HepG2 (cell line): ENCODE measurements around the gene ATP7A. TPM values are rescaled to one million over a fixed set of nuclear protein-coding genes. Genes with fewer than 3 reads are reported as not detected.

Source experiments
- ELF1 ChIP-seq: sonication (generic); formaldehyde crosslinking; IDR thresholded peaks from 2 replicates; pipeline ENCODE4 v1.4.0; 2020; ENCODE audit warnings: missing genetic modification reagents
- HES4 ChIP-seq: sonication (generic); formaldehyde crosslinking; IDR thresholded peaks from 2 replicates; pipeline ENCODE4 v1.9.0; 2021; ENCODE audit warnings: mild to moderate bottlenecking, missing genetic modification reagents, borderline replicate concordance
- HOXA7 ChIP-seq: sonication (generic); formaldehyde crosslinking; IDR thresholded peaks from 2 replicates; pipeline ENCODE4 v1.8.1; 2022; ENCODE audit warnings: mild to moderate bottlenecking, missing genetic modification reagents, moderate library complexity
- ISX ChIP-seq: sonication (generic); formaldehyde crosslinking; conservative IDR thresholded peaks from 2 replicates; pipeline ENCODE4 v1.5.0; 2020; ENCODE audit warnings: missing genetic modification reagents
- PHF21A ChIP-seq: sonication (generic); formaldehyde crosslinking; IDR thresholded peaks from 2 replicates; pipeline ENCODE4 v1.5.0; 2020; ENCODE audit warnings: mild to moderate bottlenecking, missing genetic modification reagents
- RAD21 ChIP-seq: fragments of 450-650 bp; formaldehyde crosslinking; IDR thresholded peaks from 2 replicates; pipeline ENCODE4 v1.5.0; 2020; ENCODE audit warnings: mild to moderate bottlenecking
- THAP11 ChIP-seq: IDR thresholded peaks from 2 replicates; pipeline ENCODE4 v1.6.1; 2016; ENCODE audit warnings: missing biosample characterization, missing genetic modification reagents
- ZNF33B ChIP-seq: sonication (generic); formaldehyde crosslinking; IDR thresholded peaks from 2 replicates; pipeline ENCODE4 v1.5.1; 2020; ENCODE audit warnings: mild to moderate bottlenecking, missing genetic modification reagents
- ZNF354B ChIP-seq: sonication (generic); formaldehyde crosslinking; IDR thresholded peaks from 2 replicates; pipeline ENCODE4 v1.8.0; 2022; ENCODE audit warnings: mild to moderate bottlenecking, missing genetic modification reagents
- ZNF510 ChIP-seq: sonication (generic); formaldehyde crosslinking; IDR thresholded peaks from 2 replicates; pipeline ENCODE4 v1.4.0; 2020; ENCODE audit warnings: low read depth, mild to moderate bottlenecking, missing genetic modification reagents
- ZNF530 ChIP-seq: sonication (generic); formaldehyde crosslinking; IDR thresholded peaks from 2 replicates; pipeline ENCODE4 v1.5.0; 2020; ENCODE audit warnings: low read depth, mild to moderate bottlenecking, missing genetic modification reagents
- ZNF556 ChIP-seq: sonication (generic); formaldehyde crosslinking; IDR thresholded peaks from 2 replicates; pipeline ENCODE4 v1.4.0; 2020; ENCODE audit warnings: mild to moderate bottlenecking, missing genetic modification reagents, borderline replicate concordance
- ZNF674 ChIP-seq: sonication (generic); formaldehyde crosslinking; IDR thresholded peaks from 2 replicates; pipeline ENCODE4 v1.5.0; 2020; ENCODE audit warnings: low read depth, mild to moderate bottlenecking, missing genetic modification reagents
- ZNF749 ChIP-seq: sonication (generic); formaldehyde crosslinking; IDR thresholded peaks from 2 replicates; pipeline ENCODE4 v1.8.0; 2022; ENCODE audit warnings: mild to moderate bottlenecking, missing genetic modification reagents, moderate library complexity, borderline replicate concordance
- ZSCAN21 ChIP-seq: sonication (generic); formaldehyde crosslinking; IDR thresholded peaks from 2 replicates; pipeline ENCODE4 v1.8.0; 2022; ENCODE audit warnings: mild to moderate bottlenecking, missing genetic modification reagents, moderate library complexity, borderline replicate concordance
- polyA plus RNA-seq, 8 experiments: library from polyadenylated mRNA; depleted of rRNA in 3 of 8; stranded (reverse) in 7 of 8; unstranded in 1 of 8; fragments of >200 nt; fragmentation: Illumina TruSeq in 4 of 8; extraction: Trizol in 4 of 8; gene quantifications; 2 replicates each; pipeline versions ENCODE4 v1.2.1 to v1.2.3, GENCODE V29; 2011 to 2016; ENCODE audit warnings: low read depth in 4 of 8, missing spikeins in 1 of 8, mixed read lengths in 1 of 8; ENCODE audit not compliant: insufficient read depth in 1 of 8
- total RNA-seq, 5 experiments: library from RNA; depleted of rRNA; stranded (reverse); fragments of >200 nt; fragmentation: Illumina TruSeq; extraction: Trizol; gene quantifications; 2 replicates each; pipeline ENCODE4 v1.2.3, GENCODE V29; 2016; ENCODE audit warnings: low read depth in 1 of 5
- TF ChIP-seq, protein P1 (sequence below): IDR thresholded peaks from 2 replicates; pipeline ENCODE4 v1.6.1; 2016
- TF ChIP-seq, protein P2 (sequence below): sonication (generic); formaldehyde crosslinking; IDR thresholded peaks from 2 replicates; pipeline ENCODE4 v1.4.0; 2020; ENCODE audit warnings: mild to moderate bottlenecking, missing genetic modification reagents
- TF ChIP-seq, protein P3 (sequence below): sonication (generic); formaldehyde crosslinking; IDR thresholded peaks from 2 replicates; pipeline ENCODE4 v1.5.0; 2020; ENCODE audit warnings: mild to moderate bottlenecking, missing genetic modification reagents

ATP7A gene
- total and polyA plus RNA-seq, 2 of the 13 experiments (the other 11 are each of a cell fraction or from before 2014, with no cell fraction given): 1.7 to 4.7 TPM

DNA sequence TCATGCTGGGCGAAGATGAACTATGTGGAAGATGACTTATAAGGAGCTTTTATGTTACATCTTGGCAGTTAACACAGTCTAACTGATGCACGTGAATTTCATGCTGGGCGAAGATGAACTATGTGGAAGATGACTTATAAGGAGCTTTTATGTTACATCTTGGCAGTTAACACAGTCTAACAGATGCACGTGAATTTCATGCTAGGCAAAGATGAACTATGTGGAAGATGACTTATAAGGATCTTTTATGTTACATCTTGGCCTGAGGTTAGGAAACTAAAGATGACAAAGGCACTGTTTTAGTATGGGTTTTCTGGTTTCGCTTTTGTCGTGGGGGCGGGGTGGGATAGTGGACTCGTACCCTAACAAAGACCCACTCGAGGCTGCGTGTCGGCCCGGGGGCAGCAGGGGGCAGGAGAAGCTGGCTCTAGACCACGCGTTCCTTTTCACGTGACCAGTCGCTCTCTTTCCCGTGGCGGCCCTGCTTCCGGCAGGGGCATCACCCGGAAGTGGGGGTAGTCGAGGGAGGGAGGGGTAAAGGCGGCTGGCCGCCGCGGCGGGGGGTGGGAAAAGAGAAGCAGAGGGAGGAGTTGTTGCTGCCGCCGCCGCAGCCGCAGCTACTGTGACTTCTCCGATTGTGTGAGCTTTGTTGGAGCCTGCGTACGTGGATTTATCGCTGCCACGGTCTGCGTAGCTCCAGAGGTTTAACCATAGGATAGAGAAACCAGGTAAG is at the start of gene ATP7A (continued):
- TF ChIP-seq ZNF33B (CRISPR knock-in tag) (no peak), RAD21 (CRISPR knock-in tag) (peak; percentile 41; the same call in 1 of the 2 replicates), THAP11 (CRISPR knock-in tag) (peak; percentile 79), ELF1 (CRISPR knock-in tag) (peak; percentile 89), ZNF510 (no peak), PHF21A (CRISPR knock-in tag) (no peak), ZSCAN21 (CRISPR knock-in tag) (no peak), ZNF556 (CRISPR knock-in tag) (no peak), ZNF749 (no peak), HES4 (no peak), HOXA7 (CRISPR knock-in tag) (no peak), ZNF674 (CRISPR knock-in tag) (no peak), ISX (no peak), ZNF354B (CRISPR knock-in tag) (no peak), ZNF530 (no peak)
- TF ChIP-seq, protein P1, sequence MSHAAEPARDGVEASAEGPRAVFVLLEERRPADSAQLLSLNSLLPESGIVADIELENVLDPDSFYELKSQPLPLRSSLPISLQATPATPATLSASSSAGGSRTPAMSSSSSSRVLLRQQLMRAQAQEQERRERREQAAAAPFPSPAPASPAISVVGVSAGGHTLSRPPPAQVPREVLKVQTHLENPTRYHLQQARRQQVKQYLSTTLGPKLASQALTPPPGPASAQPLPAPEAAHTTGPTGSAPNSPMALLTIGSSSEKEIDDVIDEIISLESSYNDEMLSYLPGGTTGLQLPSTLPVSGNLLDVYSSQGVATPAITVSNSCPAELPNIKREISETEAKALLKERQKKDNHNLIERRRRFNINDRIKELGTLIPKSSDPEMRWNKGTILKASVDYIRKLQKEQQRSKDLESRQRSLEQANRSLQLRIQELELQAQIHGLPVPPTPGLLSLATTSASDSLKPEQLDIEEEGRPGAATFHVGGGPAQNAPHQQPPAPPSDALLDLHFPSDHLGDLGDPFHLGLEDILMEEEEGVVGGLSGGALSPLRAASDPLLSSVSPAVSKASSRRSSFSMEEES (CRISPR knock-in tag): peak; percentile 82
- TF ChIP-seq, protein P2, sequence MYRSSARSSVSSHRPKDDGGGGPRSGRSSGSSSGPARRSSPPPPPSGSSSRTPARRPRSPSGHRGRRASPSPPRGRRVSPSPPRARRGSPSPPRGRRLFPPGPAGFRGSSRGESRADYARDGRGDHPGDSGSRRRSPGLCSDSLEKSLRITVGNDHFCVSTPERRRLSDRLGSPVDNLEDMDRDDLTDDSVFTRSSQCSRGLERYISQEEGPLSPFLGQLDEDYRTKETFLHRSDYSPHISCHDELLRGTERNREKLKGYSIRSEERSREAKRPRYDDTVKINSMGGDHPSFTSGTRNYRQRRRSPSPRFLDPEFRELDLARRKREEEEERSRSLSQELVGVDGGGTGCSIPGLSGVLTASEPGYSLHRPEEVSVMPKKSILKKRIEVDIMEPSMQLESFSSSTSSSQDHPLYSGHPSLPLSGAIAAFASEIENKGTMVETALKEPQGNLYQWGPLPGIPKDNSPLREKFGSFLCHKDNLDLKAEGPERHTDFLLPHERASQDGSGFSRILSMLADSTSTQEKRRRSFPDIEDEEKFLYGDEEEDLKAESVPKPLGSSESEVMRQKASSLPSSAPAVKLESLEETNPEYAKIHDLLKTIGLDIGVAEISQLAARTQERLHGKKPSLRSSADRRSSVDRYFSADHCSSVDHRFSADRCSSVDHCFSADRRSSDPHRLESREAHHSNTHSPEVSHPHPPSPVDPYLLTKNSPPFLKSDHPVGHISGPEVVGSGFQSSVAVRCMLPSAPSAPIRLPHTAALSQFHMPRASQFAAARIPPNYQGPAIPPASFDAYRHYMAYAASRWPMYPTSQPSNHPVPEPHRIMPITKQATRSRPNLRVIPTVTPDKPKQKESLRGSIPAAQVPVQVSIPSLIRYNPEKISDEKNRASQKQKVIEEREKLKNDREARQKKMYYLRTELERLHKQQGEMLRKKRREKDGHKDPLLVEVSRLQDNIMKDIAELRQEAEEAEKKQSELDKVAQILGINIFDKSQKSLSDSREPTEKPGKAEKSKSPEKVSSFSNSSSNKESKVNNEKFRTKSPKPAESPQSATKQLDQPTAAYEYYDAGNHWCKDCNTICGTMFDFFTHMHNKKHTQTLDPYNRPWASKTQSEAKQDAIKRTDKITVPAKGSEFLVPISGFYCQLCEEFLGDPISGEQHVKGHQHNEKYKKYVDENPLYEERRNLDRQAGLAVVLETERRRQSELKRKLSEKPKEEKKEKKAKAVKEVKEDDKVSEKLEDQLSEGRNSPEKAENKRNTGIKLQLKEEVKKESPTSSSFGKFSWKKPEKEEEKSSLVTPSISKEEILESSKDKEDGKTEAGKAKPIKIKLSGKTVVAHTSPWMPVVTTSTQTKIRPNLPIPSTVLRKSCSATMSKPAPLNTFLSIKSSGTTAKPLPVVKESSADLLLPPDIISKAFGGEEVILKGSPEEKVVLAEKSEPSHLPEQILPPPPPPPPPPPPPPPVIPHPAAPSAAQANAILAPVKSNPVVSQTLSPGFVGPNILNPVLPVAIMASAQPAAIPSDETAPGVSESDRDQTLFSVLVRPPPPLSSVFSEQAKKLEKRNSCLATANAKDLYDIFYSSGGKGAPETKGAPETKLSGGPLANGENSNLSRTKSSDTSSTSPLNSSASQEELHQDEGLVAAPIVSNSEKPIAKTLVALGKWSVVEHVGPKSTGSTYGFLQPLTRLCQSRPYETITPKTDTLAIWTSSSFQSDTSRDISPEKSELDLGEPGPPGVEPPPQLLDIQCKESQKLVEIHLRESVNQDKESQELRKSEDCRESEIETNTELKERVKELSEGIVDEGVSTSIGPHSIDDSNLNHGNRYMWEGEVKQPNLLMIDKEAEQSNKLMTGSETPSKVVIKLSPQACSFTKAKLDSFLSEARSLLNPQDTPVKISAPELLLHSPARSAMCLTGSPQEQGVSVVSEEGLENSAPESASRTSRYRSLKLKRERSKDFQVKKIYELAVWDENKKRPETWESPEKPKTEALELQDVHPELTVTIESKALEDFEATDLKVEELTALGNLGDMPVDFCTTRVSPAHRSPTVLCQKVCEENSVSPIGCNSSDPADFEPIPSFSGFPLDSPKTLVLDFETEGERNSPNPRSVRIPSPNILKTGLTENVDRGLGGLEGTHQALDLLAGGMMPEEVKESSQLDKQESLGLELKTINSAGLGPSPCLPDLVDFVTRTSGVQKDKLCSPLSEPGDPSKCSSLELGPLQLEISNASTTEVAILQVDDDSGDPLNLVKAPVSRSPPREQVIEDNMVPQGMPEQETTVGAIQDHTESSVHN: no peak
- TF ChIP-seq, protein P3, sequence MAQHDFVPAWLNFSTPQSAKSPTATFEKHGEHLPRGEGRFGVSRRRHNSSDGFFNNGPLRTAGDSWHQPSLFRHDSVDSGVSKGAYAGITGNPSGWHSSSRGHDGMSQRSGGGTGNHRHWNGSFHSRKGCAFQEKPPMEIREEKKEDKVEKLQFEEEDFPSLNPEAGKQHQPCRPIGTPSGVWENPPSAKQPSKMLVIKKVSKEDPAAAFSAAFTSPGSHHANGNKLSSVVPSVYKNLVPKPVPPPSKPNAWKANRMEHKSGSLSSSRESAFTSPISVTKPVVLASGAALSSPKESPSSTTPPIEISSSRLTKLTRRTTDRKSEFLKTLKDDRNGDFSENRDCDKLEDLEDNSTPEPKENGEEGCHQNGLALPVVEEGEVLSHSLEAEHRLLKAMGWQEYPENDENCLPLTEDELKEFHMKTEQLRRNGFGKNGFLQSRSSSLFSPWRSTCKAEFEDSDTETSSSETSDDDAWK (CRISPR knock-in tag): no peak
